CD14-positive monocyte (primary cell): Measurements from ENCODE around the gene TNXB. TPM values are rescaled to one million over a fixed set of nuclear protein-coding genes. Genes with fewer than 3 reads are reported as not detected.
A peak's percentile ranks its signal among the peaks of the same experiment; 100 is the strongest.

Experiments
- DNase-seq, 3 donors: peaks; one replicate each; pipeline ENCODE4 v3.0.0-alpha.2; 2011 to 2022
- H2AFZ ChIP-seq: 2 replicates; pipeline ENCODE4 v1.6.0; 2012; ENCODE audit warnings: mild to moderate bottlenecking, low read depth, low read length, inconsistent platforms; ENCODE audit not compliant: insufficient read depth, poor library complexity, severe bottlenecking
- H3K27ac ChIP-seq, 2 donors: 1 replicate in 1 of 2; 2 replicates in 1 of 2; pipeline ENCODE4 v1.5.1; 2012 to 2013; ENCODE audit warnings: low read length in 2 of 2, control low read depth in 1 of 2, inconsistent platforms in 1 of 2, low read depth in 1 of 2, mild to moderate bottlenecking in 1 of 2
- H3K27me3 ChIP-seq, 2 donors: one replicate each; pipeline versions ENCODE4 v1.6.0 to v1.6.1; 2011 to 2013; ENCODE audit warnings: low read length in 2 of 2; ENCODE audit not compliant: control insufficient read depth in 2 of 2, insufficient read depth in 2 of 2
- H3K36me3 ChIP-seq, 2 donors: replicated peaks in 1 of 2; 1 replicate in 1 of 2; 2 replicates in 1 of 2; pipeline versions ENCODE4 v1.5.1 to v1.6.1; 2012 to 2013; ENCODE audit warnings: low read length in 2 of 2, control low read depth in 1 of 2, inconsistent platforms in 1 of 2, mild to moderate bottlenecking in 1 of 2; ENCODE audit not compliant: insufficient read depth in 2 of 2, control insufficient read depth in 1 of 2
- H3K4me1 ChIP-seq, 2 donors: 1 replicate in 1 of 2; 2 replicates in 1 of 2; pipeline versions ENCODE4 v1.5.1 to v1.6.1; 2012 to 2013; ENCODE audit warnings: low read length in 2 of 2, control low read depth in 1 of 2, inconsistent platforms in 1 of 2, mild to moderate bottlenecking in 1 of 2, moderate library complexity in 1 of 2; ENCODE audit not compliant: insufficient read depth in 2 of 2, control insufficient read depth in 1 of 2
- H3K4me2 ChIP-seq: replicated peaks from 2 replicates; pipeline ENCODE3; 2012; ENCODE audit warnings: low read length, moderate library complexity, mild to moderate bottlenecking; ENCODE audit not compliant: poor library complexity, severe bottlenecking; ENCODE audit errors: extremely low read depth
- H3K4me3 ChIP-seq, 3 experiments: fragments of 200-600 bp in 1 of 3; sonication (generic) in 1 of 3; replicated peaks in 1 of 3; 1 replicate in 2 of 3; 2 replicates in 1 of 3; pipeline ENCODE4 v1.5.1; 2011 to 2013; ENCODE audit warnings: low read length in 3 of 3, mild to moderate bottlenecking in 3 of 3, control low read depth in 2 of 3, low read depth in 2 of 3, inconsistent platforms in 1 of 3, moderate library complexity in 1 of 3
- H3K79me2 ChIP-seq: 2 replicates; pipeline ENCODE4 v1.6.0; 2012; ENCODE audit warnings: mild to moderate bottlenecking, control low read depth, inconsistent platforms, low read length, moderate library complexity; ENCODE audit not compliant: insufficient read depth
- H3K9ac ChIP-seq: 2 replicates; pipeline ENCODE4 v1.6.0; 2017; ENCODE audit warnings: low read length, mild to moderate bottlenecking; ENCODE audit not compliant: insufficient read depth, poor library complexity, severe bottlenecking
- H3K9me3 ChIP-seq, 2 donors: replicated peaks in 1 of 2; 1 replicate in 1 of 2; 2 replicates in 1 of 2; pipeline versions ENCODE4 v1.5.1 to v1.6.1; 2012 to 2013; ENCODE audit warnings: low read length in 2 of 2, control low read depth in 1 of 2; ENCODE audit not compliant: control insufficient read depth in 1 of 2, insufficient read depth in 1 of 2
- H4K20me1 ChIP-seq: 2 replicates; pipeline ENCODE4 v1.6.0; 2012; ENCODE audit warnings: mild to moderate bottlenecking, low read length, control low read depth, moderate library complexity; ENCODE audit not compliant: insufficient read depth
- H3K27ac Mint-ChIP-seq, 7 donors: one replicate each; pipeline ENCODE4 v1.8.0; 2020; ENCODE audit warnings: mild to moderate bottlenecking in 7 of 7, mixed read lengths in 7 of 7, moderate library complexity in 6 of 7, inconsistent platforms in 2 of 7
- H3K27me3 Mint-ChIP-seq, 3 donors: one replicate each; pipeline ENCODE4 v1.8.0; 2021 to 2022; ENCODE audit warnings: low read depth in 3 of 3, mild to moderate bottlenecking in 3 of 3, mixed read lengths in 3 of 3, moderate library complexity in 3 of 3, inconsistent platforms in 1 of 3
- H3K36me3 Mint-ChIP-seq, 2 donors: one replicate each; pipeline ENCODE4 v1.8.0; 2020; ENCODE audit warnings: mixed read lengths in 2 of 2, inconsistent platforms in 1 of 2, mild to moderate bottlenecking in 1 of 2
- H3K4me1 Mint-ChIP-seq: one replicate; pipeline ENCODE4 v1.8.0; 2020; ENCODE audit warnings: mild to moderate bottlenecking, mixed read lengths
- H3K4me3 Mint-ChIP-seq, 2 donors: one replicate each; pipeline ENCODE4 v1.8.0; 2020; ENCODE audit warnings: mild to moderate bottlenecking in 2 of 2, mixed read lengths in 2 of 2, moderate library complexity in 1 of 2
- H3K9me3 Mint-ChIP-seq, 7 donors: one replicate each; pipeline ENCODE4 v1.8.0; 2020 to 2022; ENCODE audit warnings: mixed read lengths in 7 of 7, mild to moderate bottlenecking in 6 of 7, moderate library complexity in 6 of 7, inconsistent platforms in 2 of 7
- CTCF ChIP-seq: fragments of 200-600 bp; IDR thresholded peaks from one replicate; pipeline ENCODE4 v1.8.0; 2022; ENCODE audit warnings: antibody characterized with exemption, mild to moderate bottlenecking
- WGBS: methylation state at CpG from one replicate; pipeline ENCODE4 v1.1.5; 2013; ENCODE audit warnings: missing lambda C conversion rate; ENCODE audit not compliant: insufficient coverage; 5-methylcytosine and 5-hydroxymethylcytosine counted together
- intact Hi-C, 2 donors: fragments of 100-400 bp; cut with micrococcal nuclease; formaldehyde crosslinking; loops; one replicate each; pipeline versions ENCODE4 v1.15.0 to v1.15.1; 2023
- polyA minus RNA-seq: library from RNA; depleted of rRNA, polyadenylated mRNA; stranded (reverse); fragments of >200 nt; gene quantifications from 2 replicates; pipeline ENCODE4 v1.2.3, GENCODE V29; 2012
- polyA plus RNA-seq, 3 donors: library from polyadenylated mRNA; depleted of rRNA in 1 of 3; unstranded in 2 of 3; stranded (reverse) in 1 of 3; fragments of 300-500 nt in 2 of 3; fragments of >200 nt in 1 of 3; fragmentation: Illumina TruSeq in 2 of 3; gene quantifications; 1 replicate in 2 of 3; 2 replicates in 1 of 3; pipeline ENCODE4 v1.2.3, GENCODE V29; 2012 to 2021
- total RNA-seq, 12 experiments: library from RNA in 1 of 12; stranded (reverse) in 1 of 12; fragments of 120-200 nt in 1 of 12; gene quantifications; one replicate each; pipeline ENCODE4 v1.2.4 and lab custom pipeline; 2013 to 2026; ENCODE audit warnings: mixed read lengths in 6 of 12, inconsistent platforms in 1 of 12

The TNXB gene
- total RNA-seq (2013): 1.7 TPM
- polyA plus RNA-seq: 1 to 10 TPM in 1 of 3 donors, not detected in 2; 1.2 TPM
- 3.7 and 5.4 TPM in 2 replicates for polyA minus RNA-seq
- total RNA-seq (lab: John Stamatoyannopoulos, UW): 0.52 to 2.6 (median 1.8) reads per million in 11 experiments

GRCh38 chr6:32109114-32109764, at the start of gene TNXB:
Gene TNXB, minus strand, starts transcription at chr6:32109338. Its CDS starts 11,140 bp downstream, at chr6:32098198.
- Mint-ChIP-seq H3K4me1 (peaks cover 8% of the 10 kb centered on the region), H3K4me3 (peak within 1 kb of the TSS in 1 of 2 donors; percentile 66)
- WGBS: 18% methylated on average over 4 of the region's 12 CpGs

GRCh38 chr6:32158052-32158451, 48.9 kb upstream of the TNXB start:
- intact Hi-C loops: no loop called here
- Mint-ChIP-seq H3K4me3 (no peak overlapping the region), H3K27ac (no peak overlapping the region), H3K27me3 (peaks cover 11 to 22% (median 20%) of the 10 kb centered on the region in 3 donors), H3K4me1 (peaks cover 20% of the 10 kb centered on the region), H3K36me3 (peaks cover 0 to 7% of the 10 kb centered on the region in 2 donors), H3K9me3 (peaks cover 0 to 4% (median 0%) of the 10 kb centered on the region in 7 donors)
- Histone ChIP-seq H2AFZ (no peak overlapping the region), H3K27ac (no peak overlapping the region), H3K9ac (no peak overlapping the region), H3K4me1 (peaks cover 19 to 21% of the 10 kb centered on the region in 2 donors), H3K9me3 (no peaks in the 10 kb centered on the region), H3K4me2 (no peak overlapping the region), H4K20me1 (no peaks in the 10 kb centered on the region), H3K36me3 (no peaks in the 10 kb centered on the region), H3K4me3 (no peak overlapping the region), H3K27me3 (peaks cover 0 to 12% of the 10 kb centered on the region in 2 donors), H3K79me2 (no peaks in the 10 kb centered on the region)
- DNase-seq: no peak
- TF ChIP-seq CTCF: no peak

More at GRCh38 chr6:32109114-32109764, at the start of gene TNXB:
- no peaks in the 10 kb centered on the region for H3K4me1 ChIP-seq
- no peak for DNase-seq
- Mint-ChIP-seq H3K27ac (peak within 1 kb of the TSS in 1 of 7 donors; percentile 42), H3K27me3 (peaks cover 24 to 51% (median 39%) of the 10 kb centered on the region in 3 donors), H3K36me3 (peaks cover 14 to 20% of the 10 kb centered on the region in 2 donors), H3K9me3 (peaks cover 0 to 2% (median 1%) of the 10 kb centered on the region in 7 donors)
- H3K4me2 ChIP-seq: no peak within 1 kb of the TSS
- no peak within 1 kb of the TSS for H3K27ac ChIP-seq
- no peaks in the 10 kb centered on the region for H3K79me2 ChIP-seq
- peaks cover 8% of the 10 kb centered on the region for H4K20me1 ChIP-seq
- H3K27me3 ChIP-seq: peaks cover 3 to 21% of the 10 kb centered on the region in 2 donors
- H3K4me3 ChIP-seq: no peak within 1 kb of the TSS
- no peak for TF ChIP-seq CTCF
- H3K9me3 ChIP-seq: no peaks in the 10 kb centered on the region
- H3K36me3 ChIP-seq: peaks cover 0 to 14% of the 10 kb centered on the region in 2 donors
- no peak within 1 kb of the TSS for H3K9ac ChIP-seq
- no peak within 1 kb of the TSS for H2AFZ ChIP-seq
- intact Hi-C loops: no loop called here
